Gastroesophageal sphincter (tissue), 4 donors: Measurements from ENCODE around the gene HEXB. TPM values are rescaled to one million over a fixed set of nuclear protein-coding genes. Genes with fewer than 3 reads are reported as not detected.
"Not testable (repeated sequence)": the region's sequence is repeated elsewhere in the genome, so short reads cannot be mapped to it uniquely, and the experiment has no call there.

ENCODE experiments used
- ATAC-seq: fragments of 150-250 bp; one replicate; pipeline ENCODE4 v1.9.1; 2016; ENCODE audit warnings: mild to moderate bottlenecking, moderate library complexity
- H3K27ac ChIP-seq, 4 donors: fragments of 200-600 bp; sonication (generic) in 3 of 4; 1 replicate in 3 of 4; 2 replicates in 1 of 4; pipeline ENCODE4 v1.5.1; 2016 to 2019
- H3K27me3 ChIP-seq: fragments of 200-600 bp; sonication (generic); one replicate; pipeline ENCODE4 v1.5.1; 2019
- H3K36me3 ChIP-seq, 2 donors: fragments of 200-600 bp; sonication (generic); one replicate each; pipeline ENCODE4 v1.5.1; 2019; ENCODE audit warnings: control low read depth in 1 of 2
- H3K4me1 ChIP-seq, 3 donors: fragments of 200-600 bp; sonication (generic); 1 replicate in 2 of 3; 2 replicates in 1 of 3; pipeline ENCODE4 v1.5.1; 2016 to 2019; ENCODE audit warnings: control low read depth in 2 of 3
- H3K4me3 ChIP-seq, 2 donors: fragments of 200-600 bp; sonication (generic); one replicate each; pipeline ENCODE4 v1.5.1; 2019; ENCODE audit warnings: mild to moderate bottlenecking in 1 of 2, moderate library complexity in 1 of 2
- H3K9me3 ChIP-seq, 3 donors: fragments of 200-600 bp; sonication (generic); one replicate each; pipeline ENCODE4 v1.5.1; 2017 to 2019; ENCODE audit warnings: control low read depth in 2 of 3
- EP300 ChIP-seq: sonication (generic); formaldehyde crosslinking; IDR thresholded peaks from one replicate; pipeline ENCODE4 v1.6.1; 2017; ENCODE audit warnings: antibody characterized with exemption, mild to moderate bottlenecking
- POLR2A ChIP-seq, 2 donors: fragments of 450-650 bp; IDR thresholded peaks; one replicate each; pipeline ENCODE4 v1.6.1; 2017; ENCODE audit warnings: antibody characterized with exemption in 2 of 2, mild to moderate bottlenecking in 2 of 2, moderate library complexity in 1 of 2
- POLR2AphosphoS5 ChIP-seq: sonication (generic); formaldehyde crosslinking; IDR thresholded peaks from one replicate; pipeline ENCODE4 v1.6.1; 2017; ENCODE audit warnings: antibody characterized with exemption
- WGBS, 2 donors: methylation state at CpG; one replicate each; pipeline ENCODE4 v1.1.5; 2018; ENCODE audit warnings: low coverage in 1 of 2; 5-methylcytosine and 5-hydroxymethylcytosine counted together
- total RNA-seq, 4 donors: library from RNA; depleted of rRNA; stranded (reverse); fragments of >200 nt; gene quantifications; one replicate each; pipeline ENCODE4 v1.1.0, GENCODE V29; 2016
- TF ChIP-seq, protein P1 (sequence below), 4 experiments: fragments of 200-600 bp in 2 of 4; fragments of 450-650 bp in 2 of 4; sonication (generic) in 1 of 4; IDR thresholded peaks; one replicate each; pipeline ENCODE4 v1.5.1; 2017 to 2019; ENCODE audit warnings: antibody characterized with exemption in 4 of 4, mild to moderate bottlenecking in 2 of 4, moderate library complexity in 2 of 4

Gene HEXB
- total RNA-seq, 4 donors from 2014 or later = 89.1 to 135 (median 103) TPM

DNA sequence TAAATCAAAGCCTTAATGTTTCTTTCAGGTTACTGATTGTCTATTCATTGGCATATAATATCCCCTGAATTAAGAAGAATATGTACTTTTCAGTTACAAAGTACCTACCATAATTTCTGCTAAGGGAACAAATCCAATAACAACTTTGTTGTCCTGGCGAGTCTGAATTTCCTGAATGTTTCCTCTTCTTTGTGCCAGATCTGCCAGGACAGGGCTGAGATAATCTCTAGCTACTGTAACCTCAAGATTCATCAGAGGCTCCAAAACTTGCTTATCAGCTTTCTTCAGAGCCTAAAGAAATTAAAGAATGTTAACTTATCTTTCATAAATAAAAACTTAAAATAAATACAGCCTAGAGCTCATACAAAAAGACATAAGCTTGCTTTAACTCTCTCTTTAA, 37.2 kb downstream of the HEXB start:
- no peak overlapping the region for H3K27ac ChIP-seq
- WGBS, 2 donors = 47 to 77% methylated on average over 1 of the region's 1 CpG
- no peak overlapping the region for H3K4me3 ChIP-seq
- TF ChIP-seq POLR2A (IDR thresholded peaks at IDR 0.05) (no peak), POLR2AphosphoS5 (no peak), EP300 (no peak)
- TF ChIP-seq, protein P1, sequence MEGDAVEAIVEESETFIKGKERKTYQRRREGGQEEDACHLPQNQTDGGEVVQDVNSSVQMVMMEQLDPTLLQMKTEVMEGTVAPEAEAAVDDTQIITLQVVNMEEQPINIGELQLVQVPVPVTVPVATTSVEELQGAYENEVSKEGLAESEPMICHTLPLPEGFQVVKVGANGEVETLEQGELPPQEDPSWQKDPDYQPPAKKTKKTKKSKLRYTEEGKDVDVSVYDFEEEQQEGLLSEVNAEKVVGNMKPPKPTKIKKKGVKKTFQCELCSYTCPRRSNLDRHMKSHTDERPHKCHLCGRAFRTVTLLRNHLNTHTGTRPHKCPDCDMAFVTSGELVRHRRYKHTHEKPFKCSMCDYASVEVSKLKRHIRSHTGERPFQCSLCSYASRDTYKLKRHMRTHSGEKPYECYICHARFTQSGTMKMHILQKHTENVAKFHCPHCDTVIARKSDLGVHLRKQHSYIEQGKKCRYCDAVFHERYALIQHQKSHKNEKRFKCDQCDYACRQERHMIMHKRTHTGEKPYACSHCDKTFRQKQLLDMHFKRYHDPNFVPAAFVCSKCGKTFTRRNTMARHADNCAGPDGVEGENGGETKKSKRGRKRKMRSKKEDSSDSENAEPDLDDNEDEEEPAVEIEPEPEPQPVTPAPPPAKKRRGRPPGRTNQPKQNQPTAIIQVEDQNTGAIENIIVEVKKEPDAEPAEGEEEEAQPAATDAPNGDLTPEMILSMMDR (IDR thresholded peaks at IDR 0.05) = no peak
- H3K4me1 ChIP-seq = no peaks in the 10 kb centered on the region
- ATAC-seq = no peak
- no peaks in the 10 kb centered on the region for H3K27me3 ChIP-seq
- peaks cover 0 to 99% of the 10 kb centered on the region in 2 donors for H3K36me3 ChIP-seq
- no peaks in the 10 kb centered on the region for H3K9me3 ChIP-seq

- peaks cover 0 to 97% of the 10 kb centered on the region in 2 donors for H3K36me3 ChIP-seq
- H3K27me3 ChIP-seq = no peaks in the 10 kb centered on the region
- H3K4me3 ChIP-seq = no peak overlapping the region
- no peak for TF ChIP-seq EP300
- no peak for TF ChIP-seq POLR2A (IDR thresholded peaks at IDR 0.05)
- H3K9me3 ChIP-seq = no peaks in the 10 kb centered on the region
- 73 to 88% methylated on average over 1 of the region's 1 CpG for WGBS, 2 donors
- ATAC-seq = no peak
- H3K27ac ChIP-seq = no peak overlapping the region
- no peaks in the 10 kb centered on the region for H3K4me1 ChIP-seq
These were observed 40.3 kb downstream of the HEXB start for GRCh38 chr5:74725331-74725730.

GRCh38 chr5:74736759-74737158, 51.7 kb downstream of the HEXB start:
- peaks cover 3 to 92% of the 10 kb centered on the region in 2 donors for H3K36me3 ChIP-seq
- ATAC-seq = no peak
- WGBS, 2 donors = 73 to 97% methylated on average over 5 to 6 of the region's 6 CpGs

GRCh38 chr5:74738406-74738805, 53.4 kb downstream of the HEXB start:
- 89 to 92% methylated on average over 4 of the region's 4 CpGs for WGBS, 2 donors
- Histone ChIP-seq H3K4me1 (no peaks in the 10 kb centered on the region), H3K27me3 (no peaks in the 10 kb centered on the region), H3K9me3 (no peaks in the 10 kb centered on the region), H3K27ac (no peak overlapping the region), H3K4me3 (no peak overlapping the region), H3K36me3 (peaks cover 3 to 92% of the 10 kb centered on the region in 2 donors)
- TF ChIP-seq POLR2AphosphoS5 = no peak
- TF ChIP-seq, protein P1 (IDR thresholded peaks at IDR 0.05) = no peak
- TF ChIP-seq POLR2A (IDR thresholded peaks at IDR 0.05) = no peak
- no peak for TF ChIP-seq EP300
- no peak for ATAC-seq

More at GRCh38 chr5:74736759-74737158, 51.7 kb downstream of the HEXB start:
- Histone ChIP-seq H3K27me3 (no peaks in the 10 kb centered on the region), H3K4me3 (no peak overlapping the region), H3K27ac (no peak overlapping the region), H3K9me3 (no peaks in the 10 kb centered on the region), H3K4me1 (no peaks in the 10 kb centered on the region)
- no peak for TF ChIP-seq POLR2AphosphoS5
- TF ChIP-seq POLR2A (IDR thresholded peaks at IDR 0.05) = no peak
- TF ChIP-seq, protein P1 (IDR thresholded peaks at IDR 0.05) = no peak

DNA sequence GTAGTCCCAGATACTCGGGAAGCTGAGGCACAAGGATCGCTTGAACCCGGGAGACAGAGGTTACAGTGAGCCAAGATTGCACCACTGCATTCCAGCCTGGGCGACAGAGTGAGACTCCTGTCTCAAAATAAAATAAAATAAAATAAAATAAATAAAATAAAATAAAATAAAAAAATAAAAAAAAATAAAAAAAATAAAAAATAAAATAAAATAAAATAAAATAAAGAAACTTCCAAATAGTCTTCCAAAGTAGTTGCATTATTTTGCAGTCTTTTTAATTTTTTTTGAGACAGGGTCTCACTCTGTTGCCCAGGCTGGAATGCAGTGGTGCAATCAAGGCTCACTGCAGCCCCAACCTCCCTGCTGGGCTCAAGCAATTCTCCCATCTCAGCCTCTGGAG, 63.7 kb downstream of the HEXB start:
- H3K4me3 ChIP-seq, H3K9me3 ChIP-seq, H3K4me1 ChIP-seq, H3K27me3 ChIP-seq, H3K27ac ChIP-seq, ATAC-seq: not testable (repeated sequence)
- 100% methylated on average over 4 of the region's 4 CpGs; no CpG with 5 or more reads in 1 of the 2 donors for WGBS, 2 donors
- peaks cover 0 to 84% of the 10 kb centered on the region in 2 donors for H3K36me3 ChIP-seq

DNA sequence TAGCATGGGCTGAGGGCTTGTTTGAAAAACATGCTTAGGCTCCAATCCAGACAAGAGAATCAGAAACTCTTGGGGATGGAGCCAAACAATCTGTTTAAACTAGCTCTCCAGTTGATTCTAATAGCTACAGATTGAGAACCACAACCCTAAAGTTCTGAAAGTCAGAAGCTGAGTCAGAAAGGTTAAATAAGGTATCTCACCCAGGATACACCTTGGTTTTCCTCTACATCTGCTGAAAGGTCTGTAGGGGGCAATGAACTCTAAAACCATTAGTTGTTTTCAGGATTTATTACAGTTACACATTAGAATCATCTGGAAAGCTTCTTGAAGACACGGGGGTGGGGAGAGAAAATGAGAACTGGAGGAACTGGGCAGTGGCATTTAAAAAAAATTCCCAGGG, 76.2 kb downstream of the HEXB start:
- WGBS, 2 donors = 69 to 78% methylated on average over 1 of the region's 1 CpG
- TF ChIP-seq POLR2AphosphoS5 = no peak
- TF ChIP-seq, protein P1 (IDR thresholded peaks at IDR 0.05) = no peak
- no peak for TF ChIP-seq EP300
- no peak for TF ChIP-seq POLR2A (IDR thresholded peaks at IDR 0.05)
- Histone ChIP-seq H3K9me3 (no peaks in the 10 kb centered on the region), H3K27me3 (no peaks in the 10 kb centered on the region), H3K36me3 (peaks cover 0 to 69% of the 10 kb centered on the region in 2 donors), H3K27ac (no peak overlapping the region), H3K4me3 (no peak overlapping the region), H3K4me1 (peaks cover 0 to 27% (median 13%) of the 10 kb centered on the region in 3 donors)
- ATAC-seq = no peak
